Uterus (tissue), 4 donors: ENCODE results near the gene GBP2. TPM values are rescaled to one million over a fixed set of nuclear protein-coding genes. Genes with fewer than 3 reads are reported as not detected.

Experiments
- DNase-seq, 2 donors: peaks; one replicate each; pipeline ENCODE4 v3.0.0-alpha.2; 2019 to 2020
- H3K27ac ChIP-seq, 2 donors: fragments of 200-600 bp; sonication (generic); 1 replicate in 1 of 2; 2 replicates in 1 of 2; pipeline ENCODE4 v1.5.1; 2016 to 2018
- H3K27me3 ChIP-seq, 2 donors: fragments of 200-600 bp; sonication (generic); one replicate each; pipeline ENCODE4 v1.5.1; 2018 to 2019; ENCODE audit warnings: control low read depth in 1 of 2
- H3K36me3 ChIP-seq, 2 donors: fragments of 200-600 bp; sonication (generic); one replicate each; pipeline ENCODE4 v1.5.1; 2019; ENCODE audit warnings: control low read depth in 1 of 2
- H3K4me1 ChIP-seq, 2 donors: fragments of 200-600 bp; sonication (generic); one replicate each; pipeline ENCODE4 v1.5.1; 2018 to 2019; ENCODE audit warnings: control low read depth in 1 of 2
- H3K4me3 ChIP-seq, 2 donors: fragments of 200-600 bp; sonication (generic); 1 replicate in 1 of 2; 2 replicates in 1 of 2; pipeline ENCODE4 v1.5.1; 2018 to 2019; ENCODE audit warnings: mild to moderate bottlenecking in 1 of 2
- H3K9me3 ChIP-seq, 2 donors: fragments of 200-600 bp; sonication (generic); one replicate each; pipeline ENCODE4 v1.5.1; 2019; ENCODE audit warnings: control low read depth in 1 of 2
- CTCF ChIP-seq, 4 experiments: fragments of 200-600 bp in 2 of 4; fragments of 450-650 bp in 2 of 4; sonication (generic) in 2 of 4; IDR thresholded peaks; one replicate each; pipeline ENCODE4 v1.5.1; 2016 to 2019; ENCODE audit warnings: antibody characterized with exemption in 4 of 4, mild to moderate bottlenecking in 2 of 4, moderate library complexity in 1 of 4
- POLR2A ChIP-seq, 2 donors: fragments of 450-650 bp; IDR thresholded peaks; one replicate each; pipeline ENCODE4 v1.6.1; 2016; ENCODE audit warnings: antibody characterized with exemption in 2 of 2, mild to moderate bottlenecking in 1 of 2, moderate library complexity in 1 of 2
- intact Hi-C: fragments of 100-400 bp; cut with DNase I; formaldehyde crosslinking; loops from one replicate; pipeline ENCODE4 v1.15.1; 2023; ENCODE audit warnings: low total_unique reads
- total RNA-seq, 4 donors: library from RNA; depleted of rRNA in 3 of 4; stranded (reverse); fragments of >200 nt in 3 of 4; gene quantifications; one replicate each; pipeline versions ENCODE4 v1.1.0 to v1.2.4, GENCODE V29; 2014 to 2023
- donor health status: DM: yes; HTN: yes; CAD: no.

The GBP2 gene
- total RNA-seq, 4 donors from 2014 or later: 18.4 to 95.0 (median 50.5) TPM

DNA sequence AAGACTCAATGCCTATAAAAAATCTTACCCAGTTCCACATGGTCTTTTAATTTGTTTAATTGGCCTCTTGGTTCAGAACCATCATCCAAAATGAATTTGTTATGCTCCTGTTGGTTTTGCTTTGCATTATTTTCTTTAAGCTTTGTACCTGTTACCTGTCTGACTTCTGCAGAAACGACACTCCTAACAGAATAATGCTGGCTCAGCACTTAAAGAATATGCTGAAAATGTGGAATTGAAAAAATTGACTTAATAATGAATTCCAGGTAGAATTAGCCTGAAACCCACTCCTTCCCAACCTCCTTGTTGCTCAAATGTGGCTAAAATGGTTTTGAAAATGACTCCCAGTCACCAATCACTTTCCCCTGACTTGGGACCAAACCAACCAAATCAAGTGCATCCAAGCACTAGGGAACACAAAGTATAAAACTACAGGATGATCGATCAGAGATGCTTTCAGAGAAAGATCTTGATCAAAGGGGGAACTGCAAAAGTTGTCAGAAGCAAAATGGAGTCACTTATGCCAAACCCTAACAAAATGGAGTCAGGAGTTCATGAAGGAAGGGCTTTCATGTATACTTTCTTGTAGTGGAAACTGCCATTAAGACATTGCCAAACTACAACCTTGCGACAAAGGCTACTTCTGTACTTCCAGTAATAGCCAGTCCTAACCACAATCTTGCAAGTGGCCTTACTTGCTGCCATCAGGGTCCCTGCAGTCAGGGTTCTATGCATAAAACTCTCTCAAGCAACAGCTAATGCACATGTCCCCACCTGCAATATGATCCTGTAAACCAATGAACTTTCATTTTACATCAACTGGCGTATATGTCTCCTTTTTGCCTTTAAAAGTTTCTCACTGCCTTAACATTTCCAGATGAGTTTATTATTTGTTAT, 44.5 kb upstream of the GBP2 start:
- Histone ChIP-seq H3K27me3 (no peaks in the 10 kb centered on the region), H3K27ac (no peak overlapping the region), H3K9me3 (no peaks in the 10 kb centered on the region), H3K4me1 (no peaks in the 10 kb centered on the region), H3K36me3 (no peaks in the 10 kb centered on the region), H3K4me3 (no peak overlapping the region)
- intact Hi-C loops: no loop called here
- no peak for DNase-seq
- no peak for TF ChIP-seq CTCF (IDR thresholded peaks at IDR 0.05)
- TF ChIP-seq POLR2A (IDR thresholded peaks at IDR 0.05): no peak

DNA sequence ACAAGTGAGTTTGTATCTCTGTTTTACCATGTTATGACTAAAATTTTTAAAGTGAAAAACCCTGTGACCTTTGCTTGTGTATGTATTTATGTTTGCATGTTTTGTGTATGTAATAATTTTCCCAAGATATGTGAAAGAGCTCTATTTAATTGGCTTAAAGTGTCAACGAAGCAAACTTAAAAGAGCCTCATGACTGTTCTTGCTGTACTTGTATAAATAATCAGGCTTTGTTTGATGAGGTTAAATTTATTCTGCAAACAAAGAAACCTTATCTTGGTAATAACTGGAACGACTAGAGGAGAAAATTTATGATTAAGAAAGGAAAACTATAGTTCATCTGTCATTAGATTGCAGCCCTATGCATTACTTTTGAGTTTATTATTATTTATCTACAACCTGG, 43.3 kb upstream of the GBP2 start:
- H3K27me3 ChIP-seq: no peaks in the 10 kb centered on the region
- DNase-seq: no peak
- no peak overlapping the region for H3K4me3 ChIP-seq
- H3K9me3 ChIP-seq: no peaks in the 10 kb centered on the region
- no peaks in the 10 kb centered on the region for H3K4me1 ChIP-seq
- intact Hi-C loops: no loop called here
- H3K36me3 ChIP-seq: no peaks in the 10 kb centered on the region
- no peak overlapping the region for H3K27ac ChIP-seq
- no peak for TF ChIP-seq POLR2A (IDR thresholded peaks at IDR 0.05)
- TF ChIP-seq CTCF (IDR thresholded peaks at IDR 0.05): no peak

- no peaks in the 10 kb centered on the region for H3K36me3 ChIP-seq
These were observed 41.8 kb upstream of the GBP2 start for GRCh38 chr1:89167590-89168230.

DNA sequence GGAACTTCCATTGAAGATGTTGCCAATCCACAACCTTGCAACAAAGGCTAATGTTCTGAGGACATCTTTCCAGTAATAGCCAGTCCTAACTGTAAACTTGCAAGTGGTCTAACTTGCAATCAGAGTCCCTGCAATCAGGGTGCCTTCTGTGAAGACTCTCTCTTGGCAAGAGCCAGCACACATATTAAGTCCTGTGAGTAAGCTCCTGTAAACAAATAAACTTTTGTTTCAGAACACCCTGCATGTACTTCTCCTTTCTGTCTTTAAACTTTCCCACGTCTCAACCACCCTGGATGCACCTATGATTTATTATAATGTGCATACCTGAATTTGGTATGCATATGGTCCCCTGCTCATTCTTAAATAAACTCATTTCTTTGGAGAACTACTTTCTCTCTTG, 40.8 kb upstream of the GBP2 start:
- no peak for DNase-seq
- H3K36me3 ChIP-seq: no peaks in the 10 kb centered on the region
- no peaks in the 10 kb centered on the region for H3K27me3 ChIP-seq
- TF ChIP-seq POLR2A (IDR thresholded peaks at IDR 0.05): no peak
- no peak for TF ChIP-seq CTCF (IDR thresholded peaks at IDR 0.05)
- no peaks in the 10 kb centered on the region for H3K9me3 ChIP-seq
- no peaks in the 10 kb centered on the region for H3K4me1 ChIP-seq
- H3K4me3 ChIP-seq: no peak overlapping the region
- no peak overlapping the region for H3K27ac ChIP-seq
- intact Hi-C loops: no loop called here

More at GRCh38 chr1:89167590-89168230, 41.8 kb upstream of the GBP2 start:
- H3K9me3 ChIP-seq: no peaks in the 10 kb centered on the region
- no peak overlapping the region for H3K4me3 ChIP-seq
- TF ChIP-seq CTCF (IDR thresholded peaks at IDR 0.05): no peak
- no peak for TF ChIP-seq POLR2A (IDR thresholded peaks at IDR 0.05)
- intact Hi-C loops: no loop called here
- H3K27me3 ChIP-seq: no peaks in the 10 kb centered on the region
- H3K4me1 ChIP-seq: no peaks in the 10 kb centered on the region
- no peak overlapping the region for H3K27ac ChIP-seq
- DNase-seq: no peak

GRCh38 chr1:89165811-89166210, 39.9 kb upstream of the GBP2 start:
- Histone ChIP-seq H3K4me1 (no peaks in the 10 kb centered on the region), H3K27me3 (no peaks in the 10 kb centered on the region), H3K27ac (no peak overlapping the region), H3K36me3 (no peaks in the 10 kb centered on the region), H3K4me3 (no peak overlapping the region), H3K9me3 (no peaks in the 10 kb centered on the region)
- no peak for DNase-seq
- no peak for TF ChIP-seq CTCF (IDR thresholded peaks at IDR 0.05)
- TF ChIP-seq POLR2A (IDR thresholded peaks at IDR 0.05): no peak
- intact Hi-C loops: no loop called here
